SK-N-SH (cell line): ENCODE results near the gene PYGB.

Experiments
- CHD2 ChIP-seq: fragments of 150-350 bp; IDR thresholded peaks from 2 replicates; pipeline ENCODE4 v1.6.1; 2018; ENCODE audit warnings: low read length; ENCODE audit not compliant: partially characterized antibody
- ELF1 ChIP-seq: IDR thresholded peaks from 2 replicates; pipeline ENCODE4 v1.4.0; 2012
- EP300 ChIP-seq, 2 experiments: IDR thresholded peaks; 2 replicates each; pipeline versions ENCODE4 v1.4.0 to v1.6.1; 2012; ENCODE audit warnings: borderline replicate concordance in 1 of 2, low read depth in 1 of 2, low read length in 1 of 2
- EZH2phosphoT487 ChIP-seq: fragments of 200-600 bp; sonication (generic); IDR thresholded peaks from 2 replicates; pipeline ENCODE4 v1.6.1; 2017; ENCODE audit warnings: low read depth, mixed run types, mild to moderate bottlenecking, antibody characterized with exemption, moderate library complexity, borderline replicate concordance
- FOXJ3 ChIP-seq: sonication (generic); formaldehyde crosslinking; IDR thresholded peaks from 2 replicates; pipeline ENCODE4 v1.5.1; 2020; ENCODE audit warnings: mild to moderate bottlenecking, missing genetic modification reagents
- JUND ChIP-seq: IDR thresholded peaks from 2 replicates; pipeline ENCODE4 v1.4.0; 2012
- RAD21 ChIP-seq: IDR thresholded peaks from 2 replicates; pipeline ENCODE4 v1.6.1; 2012; ENCODE audit warnings: mild to moderate bottlenecking, low read length
- RFX5 ChIP-seq: IDR thresholded peaks from 2 replicates; pipeline ENCODE4 v1.6.1; 2012; ENCODE audit warnings: mild to moderate bottlenecking, improper control_type of control experiment, low read length
- TAF1 ChIP-seq: IDR thresholded peaks from 2 replicates; pipeline ENCODE4 v1.6.1; 2012; ENCODE audit warnings: low read depth, mild to moderate bottlenecking, low read length, moderate library complexity, borderline replicate concordance
- TCF12 ChIP-seq: IDR thresholded peaks from 2 replicates; pipeline ENCODE4 v1.4.0; 2012
- YY1 ChIP-seq: IDR thresholded peaks from 2 replicates; pipeline ENCODE4 v1.4.0; 2012; ENCODE audit warnings: low read depth, mild to moderate bottlenecking
- TF ChIP-seq, protein P1 (sequence below): fragments of 200-600 bp; sonication (generic); IDR thresholded peaks from 2 replicates; pipeline ENCODE4 v1.6.1; 2017; ENCODE audit warnings: antibody characterized with exemption, mild to moderate bottlenecking, moderate library complexity

GRCh38 chr20:25345721-25346120 lies 97.8 kb downstream of the PYGB start:
- no peak for TF ChIP-seq ELF1
- no peak for TF ChIP-seq TAF1
- TF ChIP-seq, protein P1, sequence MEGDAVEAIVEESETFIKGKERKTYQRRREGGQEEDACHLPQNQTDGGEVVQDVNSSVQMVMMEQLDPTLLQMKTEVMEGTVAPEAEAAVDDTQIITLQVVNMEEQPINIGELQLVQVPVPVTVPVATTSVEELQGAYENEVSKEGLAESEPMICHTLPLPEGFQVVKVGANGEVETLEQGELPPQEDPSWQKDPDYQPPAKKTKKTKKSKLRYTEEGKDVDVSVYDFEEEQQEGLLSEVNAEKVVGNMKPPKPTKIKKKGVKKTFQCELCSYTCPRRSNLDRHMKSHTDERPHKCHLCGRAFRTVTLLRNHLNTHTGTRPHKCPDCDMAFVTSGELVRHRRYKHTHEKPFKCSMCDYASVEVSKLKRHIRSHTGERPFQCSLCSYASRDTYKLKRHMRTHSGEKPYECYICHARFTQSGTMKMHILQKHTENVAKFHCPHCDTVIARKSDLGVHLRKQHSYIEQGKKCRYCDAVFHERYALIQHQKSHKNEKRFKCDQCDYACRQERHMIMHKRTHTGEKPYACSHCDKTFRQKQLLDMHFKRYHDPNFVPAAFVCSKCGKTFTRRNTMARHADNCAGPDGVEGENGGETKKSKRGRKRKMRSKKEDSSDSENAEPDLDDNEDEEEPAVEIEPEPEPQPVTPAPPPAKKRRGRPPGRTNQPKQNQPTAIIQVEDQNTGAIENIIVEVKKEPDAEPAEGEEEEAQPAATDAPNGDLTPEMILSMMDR: no peak
- no peak for TF ChIP-seq CHD2
- TF ChIP-seq TCF12: no peak
- TF ChIP-seq RAD21: no peak
- no peak for TF ChIP-seq RFX5
- TF ChIP-seq EZH2phosphoT487: no peak
- TF ChIP-seq EP300 (IDR thresholded peaks at IDR 0.05; ENCODE audit: borderline replicate concordance in 1 of 2, low read depth in 1 of 2, low read length in 1 of 2): no peak
- no peak for TF ChIP-seq JUND
- no peak for TF ChIP-seq YY1
- no peak for TF ChIP-seq FOXJ3 (CRISPR knock-in tag)
